B cell (primary cell): Measurements from ENCODE around the gene JMJD8. TPM values are rescaled to one million over a fixed set of nuclear protein-coding genes. Genes with fewer than 3 reads are reported as not detected.
A peak's percentile ranks its signal among the peaks of the same experiment; 100 is the strongest.

Experiments used
- ATAC-seq: fragments of 200-7000 bp; cut with Tn5 transposase; one replicate; pipeline ENCODE4 v1.10.0; 2021; ENCODE audit warnings: low read depth, mild to moderate bottlenecking, moderate number of reproducible peaks, moderate library complexity
- CTCF ChIA-PET: fragments of 350-600 bp; sonication (Branson Sonifier 250); formaldehyde crosslinking; loops from one replicate; lab custom pipeline; 2021; ENCODE audit warnings: antibody characterized with exemption, inconsistent platforms; lab: Charles Lee
- POLR2A ChIA-PET: fragments of 350-600 bp; sonication (Branson Sonifier 250); formaldehyde crosslinking; loops from one replicate; lab custom pipeline; 2021; ENCODE audit warnings: antibody characterized with exemption; lab: Charles Lee
- DNase-seq: peaks from one replicate; pipeline ENCODE4 v3.0.0; 2013
- H2AFZ ChIP-seq: 2 replicates; pipeline ENCODE4 v1.6.1; 2012; ENCODE audit warnings: mild to moderate bottlenecking, low read depth, low read length; ENCODE audit not compliant: insufficient read depth, poor library complexity, severe bottlenecking
- H3K27ac ChIP-seq, 2 donors: 1 replicate in 1 of 2; 2 replicates in 1 of 2; pipeline ENCODE4 v1.5.1; 2012 to 2013; ENCODE audit warnings: low read length in 2 of 2, mild to moderate bottlenecking in 2 of 2, moderate library complexity in 1 of 2
- H3K27me3 ChIP-seq, 4 experiments: fragments of 200-600 bp in 1 of 4; sonication (generic) in 1 of 4; replicated peaks in 1 of 4; 1 replicate in 2 of 4; 2 replicates in 2 of 4; pipeline versions ENCODE4 v1.6.1 to v1.7.0; 2013 to 2016; ENCODE audit warnings: low read length in 3 of 4, mild to moderate bottlenecking in 2 of 4, mixed read lengths in 1 of 4, moderate library complexity in 1 of 4; ENCODE audit not compliant: insufficient read depth in 4 of 4, control insufficient read depth in 3 of 4; ENCODE audit errors: control extremely low read depth in 1 of 4
- H3K36me3 ChIP-seq, 2 experiments: replicated peaks in 1 of 2; 1 replicate in 1 of 2; 2 replicates in 1 of 2; pipeline versions ENCODE4 v1.6.1 to v1.7.1; 2013; ENCODE audit warnings: low read length in 1 of 2; ENCODE audit not compliant: insufficient read depth in 2 of 2, control insufficient read depth in 1 of 2; ENCODE audit errors: control extremely low read depth in 1 of 2, extremely low read depth in 1 of 2
- H3K4me1 ChIP-seq, 2 donors: fragments of 200-600 bp in 1 of 2; sonication (generic) in 1 of 2; 1 replicate in 1 of 2; 2 replicates in 1 of 2; pipeline versions ENCODE4 v1.5.1 to v1.6.1; 2013 to 2017; ENCODE audit warnings: low read length in 2 of 2; ENCODE audit not compliant: control insufficient read depth in 2 of 2, insufficient read depth in 2 of 2
- H3K4me2 ChIP-seq: replicated peaks from 2 replicates; pipeline ENCODE3; 2012; ENCODE audit warnings: mild to moderate bottlenecking, low read depth, low read length; ENCODE audit not compliant: poor library complexity, severe bottlenecking
- H3K4me3 ChIP-seq, 5 experiments: fragments of 200-600 bp in 1 of 5; sonication (generic) in 1 of 5; 1 replicate in 3 of 5; 2 replicates in 2 of 5; pipeline versions ENCODE4 v1.5.1 to v1.7.0; 2011 to 2016; ENCODE audit warnings: low read length in 4 of 5, mild to moderate bottlenecking in 4 of 5, low read depth in 2 of 5, control low read depth in 1 of 5, moderate library complexity in 1 of 5; ENCODE audit not compliant: insufficient read depth in 1 of 5; ENCODE audit errors: control extremely low read depth in 1 of 5, extremely low read depth in 1 of 5
- H3K79me2 ChIP-seq: fragments of 200-600 bp; sonication (generic); one replicate; pipeline ENCODE4 v1.6.0; 2016; ENCODE audit warnings: low read length; ENCODE audit not compliant: control insufficient read depth, insufficient read depth
- H3K9ac ChIP-seq: fragments of 200-600 bp; sonication (generic); 2 replicates; pipeline ENCODE4 v1.6.1; 2017; ENCODE audit warnings: mild to moderate bottlenecking, low read length, moderate library complexity
- H3K9me3 ChIP-seq, 3 donors: one replicate each; pipeline versions ENCODE4 v1.6.1 to v1.7.1; 2013; ENCODE audit warnings: low read length in 2 of 3; ENCODE audit not compliant: control insufficient read depth in 2 of 3, insufficient read depth in 1 of 3; ENCODE audit errors: control extremely low read depth in 1 of 3
- H4K20me1 ChIP-seq: 2 replicates; pipeline ENCODE4 v1.6.0; 2012; ENCODE audit warnings: mild to moderate bottlenecking, low read length; ENCODE audit not compliant: insufficient read depth, control insufficient read depth, poor library complexity, severe bottlenecking
- H3K27ac Mint-ChIP-seq: one replicate; pipeline ENCODE4 v1.8.0; 2021; ENCODE audit warnings: mixed read lengths
- H3K27me3 Mint-ChIP-seq: one replicate; pipeline ENCODE4 v1.8.0; 2021; ENCODE audit warnings: mixed read lengths
- H3K4me1 Mint-ChIP-seq: one replicate; pipeline ENCODE4 v1.8.0; 2021; ENCODE audit warnings: mixed read lengths
- H3K4me3 Mint-ChIP-seq: one replicate; pipeline ENCODE4 v1.8.0; 2021; ENCODE audit warnings: mixed read lengths
- H3K9me3 Mint-ChIP-seq: one replicate; pipeline ENCODE4 v1.8.0; 2022; ENCODE audit warnings: mixed read lengths; ENCODE audit not compliant: insufficient read depth
- EZH2 ChIP-seq: IDR thresholded peaks from 2 replicates; pipeline ENCODE4 v1.6.1; 2012; ENCODE audit warnings: borderline replicate concordance, low read depth, mild to moderate bottlenecking, moderate library complexity, low read length; ENCODE audit not compliant: insufficient read depth, poor library complexity, severe bottlenecking
- WGBS: methylation state at CpG from one replicate; pipeline ENCODE4 v1.1.5; 2013; ENCODE audit warnings: missing lambda C conversion rate; ENCODE audit not compliant: insufficient coverage; 5-methylcytosine and 5-hydroxymethylcytosine counted together
- intact Hi-C: fragments of 100-400 bp; cut with micrococcal nuclease; formaldehyde crosslinking; loops from one replicate; pipeline ENCODE4 v1.10.0; 2022
- polyA plus RNA-seq: library from polyadenylated mRNA; depleted of rRNA; stranded (reverse); fragments of >200 nt; gene quantifications from 2 replicates; pipeline ENCODE4 v1.2.3, GENCODE V29; 2012
- total RNA-seq, 2 donors: library from RNA; stranded (reverse); fragments of 120-200 nt in 1 of 2; gene quantifications; 1 replicate in 1 of 2; 2 replicates in 1 of 2; pipeline versions ENCODE4 v1.2.3 to v1.2.4, GENCODE V29; 2013 to 2022
- TF ChIP-seq, protein P1 (sequence below): fragments of 200-600 bp; IDR thresholded peaks from one replicate; pipeline ENCODE4 v1.8.0; 2022; ENCODE audit warnings: antibody characterized with exemption, mild to moderate bottlenecking

The JMJD8 gene
- total and polyA plus RNA-seq, 2 donors (not counting 1 experiment from before 2014, with no cell fraction given), result 46.3 to 69.3 TPM

DNA sequence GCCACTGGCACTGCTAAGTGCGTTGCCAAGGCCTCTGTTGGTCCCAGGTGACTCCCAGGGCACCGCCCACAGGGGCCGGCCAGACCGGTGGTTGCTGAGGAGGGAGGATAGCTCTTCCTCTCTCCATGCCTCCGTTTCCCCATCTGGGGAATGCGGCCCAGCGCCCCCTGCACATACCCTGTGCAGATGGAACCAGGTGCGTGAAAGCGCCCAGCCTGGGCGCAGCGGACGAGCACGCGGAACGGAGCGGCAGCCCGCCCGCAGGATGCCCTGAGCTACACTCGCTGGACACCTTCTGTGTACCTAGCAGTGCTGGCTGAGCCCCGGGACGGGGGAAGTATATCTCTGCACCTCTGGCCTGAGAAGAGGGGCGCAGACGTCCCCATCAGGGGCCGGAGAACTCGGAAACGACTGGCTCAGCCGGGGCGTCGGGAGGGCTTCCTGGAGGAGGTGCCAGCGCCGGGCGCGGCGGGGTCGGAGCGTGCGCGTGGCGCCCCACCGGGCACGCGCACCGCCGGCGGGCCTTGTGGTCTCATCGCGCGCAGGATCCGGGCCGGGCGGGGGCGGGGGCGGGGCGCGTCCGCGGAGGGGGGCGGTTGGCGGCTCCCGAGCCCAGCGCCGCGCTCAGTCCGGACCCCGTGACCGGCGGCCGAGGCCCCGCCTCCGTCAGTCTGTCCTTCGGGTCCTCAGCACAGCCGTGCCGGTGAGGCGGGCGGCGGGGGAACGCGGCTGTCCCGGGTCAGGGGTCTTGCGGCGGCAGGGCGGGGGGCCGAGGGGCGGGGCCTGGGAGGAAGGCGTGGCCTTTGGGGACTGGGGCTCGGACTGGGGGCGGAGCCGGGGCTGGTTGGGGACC, 42.5 kb upstream of the JMJD8 start, which contains the start of the genes CCDC78 and HAGHL:
TSS of gene CCDC78 (minus strand) at position 6 of the 853 bp plus-strand sequence. CDS start 76 bp downstream, outside the sequence.
TSS of gene HAGHL (plus strand) at position 669 of the 853 bp plus-strand sequence. CDS start 404 bp downstream, outside the sequence.
- POLR2A ChIA-PET, result interaction anchor here (0.6 to 2.2 kb wide), 2 partner anchors 11 to 28 kb away, joined by 7 to 11 read pairs; partner anchors contain the start of gene METRN
- no peaks in the 10 kb centered on the region for H3K27me3 Mint-ChIP-seq
- 3% methylated on average over 81 of the region's 88 CpGs for WGBS

More for the DNA sequence above, 42.5 kb upstream of the JMJD8 start, which contains the start of the genes CCDC78 and HAGHL:
- peaks cover 13 to 34% of the 10 kb centered on the region in 2 donors for H3K4me1 ChIP-seq
- CTCF ChIA-PET, result interaction anchor here (1.1 to 1.8 kb wide), 3 partner anchors 11 to 14 kb away, joined by 3 to 8 read pairs (median 4); partner anchors contain the start of gene CIAO3
- TF ChIP-seq EZH2, result no peak
- TF ChIP-seq, protein P1, sequence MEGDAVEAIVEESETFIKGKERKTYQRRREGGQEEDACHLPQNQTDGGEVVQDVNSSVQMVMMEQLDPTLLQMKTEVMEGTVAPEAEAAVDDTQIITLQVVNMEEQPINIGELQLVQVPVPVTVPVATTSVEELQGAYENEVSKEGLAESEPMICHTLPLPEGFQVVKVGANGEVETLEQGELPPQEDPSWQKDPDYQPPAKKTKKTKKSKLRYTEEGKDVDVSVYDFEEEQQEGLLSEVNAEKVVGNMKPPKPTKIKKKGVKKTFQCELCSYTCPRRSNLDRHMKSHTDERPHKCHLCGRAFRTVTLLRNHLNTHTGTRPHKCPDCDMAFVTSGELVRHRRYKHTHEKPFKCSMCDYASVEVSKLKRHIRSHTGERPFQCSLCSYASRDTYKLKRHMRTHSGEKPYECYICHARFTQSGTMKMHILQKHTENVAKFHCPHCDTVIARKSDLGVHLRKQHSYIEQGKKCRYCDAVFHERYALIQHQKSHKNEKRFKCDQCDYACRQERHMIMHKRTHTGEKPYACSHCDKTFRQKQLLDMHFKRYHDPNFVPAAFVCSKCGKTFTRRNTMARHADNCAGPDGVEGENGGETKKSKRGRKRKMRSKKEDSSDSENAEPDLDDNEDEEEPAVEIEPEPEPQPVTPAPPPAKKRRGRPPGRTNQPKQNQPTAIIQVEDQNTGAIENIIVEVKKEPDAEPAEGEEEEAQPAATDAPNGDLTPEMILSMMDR, result no peak
- Mint-ChIP-seq H3K4me1 (peaks cover 19% of the 10 kb centered on the region), H3K4me3 (peak within 1 kb of the TSS; percentile 79), H3K9me3 (no peaks in the 10 kb centered on the region), H3K27ac (peak within 1 kb of the TSS; percentile 74)
- peak; percentile 59 for ATAC-seq
- H4K20me1 ChIP-seq, result peaks cover 19% of the 10 kb centered on the region
- intact Hi-C loops, result loop anchor here (1.0 to 5.0 kb wide), 2 partner anchors 62 to 886 kb away; partner anchors contain the start of genes CHTF18, CRAMP1, IFT140 and RPUSD1
- peak within 1 kb of the TSS; percentile 97 for H3K4me2 ChIP-seq
- peaks cover 0 to 1% (median 0%) of the 10 kb centered on the region in 3 donors for H3K9me3 ChIP-seq
- peak within 1 kb of the TSS; percentile 42 to 81 (median 70) for H3K4me3 ChIP-seq
- H3K27me3 ChIP-seq, result no peaks in the 10 kb centered on the region
- peak within 1 kb of the TSS; percentile 73 to 87 for H3K27ac ChIP-seq
- H3K79me2 ChIP-seq, result no peaks in the 10 kb centered on the region
- H3K36me3 ChIP-seq, result peaks cover 0 to 6% of the 10 kb centered on the region in 2 experiments
- H3K9ac ChIP-seq, result peak within 1 kb of the TSS; percentile 86
- H2AFZ ChIP-seq, result peak within 1 kb of the TSS; percentile 62
- DNase-seq, result peak; percentile 79
